ENCODE measurements around the gene NCKAP5. TPM values are rescaled to one million over a fixed set of nuclear protein-coding genes. Genes with fewer than 3 reads are reported as not detected.
A peak's percentile ranks its signal among the peaks of the same experiment; 100 is the strongest.

Gene NCKAP5
- total RNA-seq, 1 experiment from 2014 or later: 6.5 TPM

- no peak for DNase-seq (ENCODE audit: low read depth)
These were observed 415.5 kb downstream of the NCKAP5 start for GRCh38 chr2:133152801-133153200.

GRCh38 chr2:133148187-133148586 is 420.1 kb downstream of the NCKAP5 start:
- no peak for DNase-seq (ENCODE audit: low read depth)

DNA sequence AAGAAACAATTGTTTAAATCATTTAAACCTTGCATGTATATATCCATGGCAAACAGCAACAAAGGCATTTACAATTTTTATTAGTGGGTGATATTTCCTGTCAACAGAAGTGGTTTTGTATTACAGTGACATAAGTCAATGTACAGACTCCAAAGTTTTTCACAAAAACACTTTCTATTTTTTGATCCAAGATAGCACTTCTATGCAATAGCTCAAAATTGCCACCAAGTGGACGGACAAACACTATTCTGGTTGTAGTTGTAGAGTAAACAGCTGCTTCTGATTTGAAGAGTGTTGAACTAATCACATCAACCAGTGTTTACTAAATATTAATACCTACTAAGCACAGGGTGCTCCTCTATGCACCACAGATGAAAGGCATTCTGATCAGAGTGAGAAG is 421.4 kb downstream of the NCKAP5 start:
- DNase-seq (ENCODE audit: low read depth): peak; percentile 34

- peak; percentile 25 for DNase-seq (ENCODE audit: low read depth)
These were observed 424.6 kb downstream of the NCKAP5 start for GRCh38 chr2:133143645-133144044.

DNA sequence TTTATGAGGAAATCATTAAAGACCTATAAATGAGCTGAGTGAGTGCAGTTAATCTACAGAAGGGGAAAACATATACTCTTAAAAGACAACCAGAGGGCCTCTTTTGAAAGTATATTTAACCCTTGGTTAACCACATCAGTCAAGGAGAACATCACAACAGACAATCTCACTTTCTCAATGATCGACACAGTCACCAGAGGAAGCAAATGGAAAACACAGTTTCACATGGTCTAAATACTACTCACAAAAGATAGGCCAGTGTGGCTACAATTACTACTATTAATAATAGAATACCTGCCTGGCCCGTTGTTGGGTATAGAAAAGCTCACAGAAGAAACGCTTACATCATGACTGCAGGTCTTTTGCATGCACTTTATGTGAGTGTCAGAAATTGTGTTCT is 426.2 kb downstream of the NCKAP5 start:
- no peak for DNase-seq (ENCODE audit: low read depth)

GRCh38 chr2:133140620-133141019 is 427.6 kb downstream of the NCKAP5 start:
- no peak for DNase-seq (ENCODE audit: low read depth)

DNA sequence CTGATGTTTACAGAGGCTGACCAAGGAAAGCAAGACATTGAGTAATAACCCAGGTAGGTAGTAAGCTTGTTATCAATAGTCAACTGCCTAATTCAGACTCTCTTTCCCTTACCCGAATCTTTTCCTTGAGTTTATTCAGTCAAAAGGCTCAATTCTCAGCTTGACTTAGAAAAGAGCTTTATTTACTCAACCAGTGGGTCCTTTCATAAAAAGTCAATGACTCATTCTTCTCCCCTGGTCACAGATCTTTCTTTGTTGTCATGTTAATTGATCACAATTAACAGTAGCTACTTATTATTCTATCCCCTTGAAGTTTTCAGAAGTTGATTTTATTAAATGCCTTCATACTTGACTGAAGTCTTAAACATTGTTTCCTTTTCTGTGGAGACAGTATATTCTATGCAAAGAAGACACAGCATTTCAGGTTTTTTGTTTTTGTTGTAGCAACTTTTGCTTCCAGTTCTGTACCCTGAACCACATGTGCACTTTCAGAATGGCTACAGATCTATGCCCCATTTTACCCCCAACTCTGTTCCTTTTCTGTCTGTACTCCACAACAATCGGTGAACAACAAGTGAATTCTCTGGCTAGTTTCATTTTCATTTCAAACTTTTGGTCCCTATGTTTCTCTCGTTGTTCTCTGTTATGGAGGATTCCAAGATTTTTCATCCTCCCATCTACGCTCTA is 428.3 kb downstream of the NCKAP5 start:
- DNase-seq (ENCODE audit: low read depth): peak; percentile 24

- DNase-seq (ENCODE audit: low read depth): no peak
These were observed 429.6 kb downstream of the NCKAP5 start for GRCh38 chr2:133138693-133139092.

- peak; percentile 39 for DNase-seq (ENCODE audit: low read depth)
These were observed 433.1 kb downstream of the NCKAP5 start for GRCh38 chr2:133135035-133135654.

GRCh38 chr2:133130548-133131246 is 437.6 kb downstream of the NCKAP5 start:
- peak; percentile 52 for DNase-seq (ENCODE audit: low read depth)

GRCh38 chr2:133124446-133124845 is 443.8 kb downstream of the NCKAP5 start:
- no peak for DNase-seq (ENCODE audit: low read depth)

GRCh38 chr2:133123904-133124303 is 444.4 kb downstream of the NCKAP5 start:
- no peak for DNase-seq (ENCODE audit: low read depth)

DNA sequence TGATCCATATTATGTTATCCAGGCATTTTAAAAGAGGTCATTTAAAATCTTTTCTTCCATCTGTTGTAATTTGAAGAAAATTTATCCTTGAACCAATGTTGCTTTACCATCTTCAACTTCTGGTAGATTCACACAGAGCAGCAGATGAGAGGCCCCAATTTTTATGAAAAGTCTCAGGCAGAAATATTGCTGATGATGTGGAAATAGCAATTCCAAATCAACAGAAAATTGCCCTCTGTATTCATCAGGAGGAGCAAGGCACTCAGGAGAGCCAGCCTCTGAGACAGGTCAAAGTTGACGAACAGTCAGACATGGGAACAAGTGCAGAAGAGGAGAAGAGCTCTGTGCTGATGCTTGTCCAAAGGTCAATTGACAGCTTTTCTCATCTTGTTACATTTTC is 444.9 kb downstream of the NCKAP5 start:
- no peak for DNase-seq (ENCODE audit: low read depth)

DNA sequence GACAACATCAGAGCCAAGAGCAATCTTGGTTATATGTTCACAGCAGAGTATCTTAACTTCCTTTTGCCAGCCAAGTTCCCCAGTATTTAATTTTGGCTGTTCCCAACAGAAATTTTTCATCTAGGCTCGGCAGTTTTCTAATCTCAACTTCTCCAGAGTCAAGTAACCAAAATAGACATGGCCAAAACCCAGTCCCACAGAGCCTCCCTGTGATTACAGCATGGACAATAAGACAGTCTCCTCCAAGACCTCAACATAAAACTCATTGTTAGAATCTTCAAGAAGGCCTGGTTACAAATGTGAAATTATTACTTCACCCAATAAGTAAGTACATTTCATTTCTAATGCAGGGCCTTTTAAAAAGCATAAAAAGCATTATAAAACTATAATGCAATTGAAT is 445.7 kb downstream of the NCKAP5 start:
- DNase-seq (ENCODE audit: low read depth): no peak

GRCh38 chr2:133120310-133120709 is 448.0 kb downstream of the NCKAP5 start:
- DNase-seq (ENCODE audit: low read depth): no peak

- DNase-seq (ENCODE audit: low read depth): no peak
These were observed 458.1 kb downstream of the NCKAP5 start for GRCh38 chr2:133110201-133110600.

- DNase-seq (ENCODE audit: low read depth): peak; percentile 88
These were observed 458.5 kb downstream of the NCKAP5 start for GRCh38 chr2:133109772-133110171.

DNA sequence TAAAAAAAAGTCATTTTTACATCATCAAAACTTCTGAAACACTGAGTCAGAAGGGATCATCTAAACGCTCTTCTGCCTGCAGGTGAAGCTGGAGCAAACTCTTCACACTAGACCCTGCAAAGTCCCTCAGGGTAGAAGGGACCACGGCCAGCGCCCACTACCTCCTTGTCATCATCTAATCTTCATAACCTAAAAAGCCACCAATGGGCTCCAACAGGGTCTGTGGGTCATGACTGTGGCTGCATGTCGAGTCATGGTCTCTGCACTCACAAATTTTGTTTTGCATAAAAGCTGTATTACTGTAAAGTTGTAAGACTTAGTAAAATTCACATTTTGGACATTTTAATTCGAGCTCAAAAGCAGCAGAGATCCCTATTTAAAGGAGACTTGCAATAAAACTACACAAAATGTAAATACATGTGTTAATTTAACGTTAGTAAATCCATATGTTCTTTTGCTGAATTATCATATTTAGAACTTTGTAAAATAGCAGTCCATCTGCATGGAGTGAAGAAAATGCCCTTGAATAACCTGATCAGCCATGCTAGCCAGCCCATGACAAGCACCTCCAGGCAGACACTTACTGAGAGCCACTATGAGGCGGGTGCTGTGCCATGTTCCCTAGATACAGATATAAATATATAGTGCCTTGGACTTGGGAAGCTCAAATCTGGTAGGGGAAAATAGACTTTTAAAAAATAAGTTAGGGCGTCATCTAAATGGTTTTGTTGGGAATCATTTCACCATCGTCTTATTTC is 461.0 kb downstream of the NCKAP5 start:
- no peak for DNase-seq (ENCODE audit: low read depth)

DNA sequence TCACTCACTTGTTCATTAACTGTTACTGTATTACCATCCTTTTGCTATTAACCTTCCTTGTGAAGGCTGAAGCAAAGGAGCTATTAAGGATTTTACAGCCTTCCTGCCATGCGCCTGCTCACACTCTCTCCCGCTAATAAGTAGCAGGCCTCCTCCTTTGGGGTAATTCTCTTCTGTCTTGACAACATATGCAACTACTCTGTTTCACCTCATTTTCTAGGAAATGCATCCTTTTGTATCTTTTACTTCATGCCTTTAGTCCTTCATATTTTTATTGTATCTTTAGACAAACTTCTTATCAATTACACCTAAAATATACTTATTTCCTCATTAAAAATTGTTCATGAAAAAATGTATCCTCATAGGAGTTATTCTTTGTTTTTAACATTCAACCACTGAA is 463.4 kb downstream of the NCKAP5 start:
- no peak for DNase-seq (ENCODE audit: low read depth)

DNA sequence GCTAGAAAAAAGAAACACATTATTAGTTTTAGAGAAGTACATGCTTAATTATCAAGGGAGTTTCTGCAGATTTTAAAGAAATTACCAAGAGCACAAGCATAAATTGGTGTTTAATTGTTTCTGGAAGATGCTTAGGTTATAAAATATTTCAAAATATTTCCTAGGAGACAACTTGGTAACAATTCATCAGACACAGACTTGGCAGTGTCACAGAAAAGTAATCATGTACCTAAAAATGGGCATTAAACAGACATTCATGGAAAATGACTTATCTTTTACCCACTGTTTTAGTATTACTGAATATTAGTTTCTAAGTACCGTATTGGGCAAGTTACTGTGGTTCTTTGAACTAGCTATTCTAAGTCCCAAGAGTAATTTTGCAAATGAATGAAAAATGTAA is 469.5 kb downstream of the NCKAP5 start:
- no peak for DNase-seq (ENCODE audit: low read depth)

DNA sequence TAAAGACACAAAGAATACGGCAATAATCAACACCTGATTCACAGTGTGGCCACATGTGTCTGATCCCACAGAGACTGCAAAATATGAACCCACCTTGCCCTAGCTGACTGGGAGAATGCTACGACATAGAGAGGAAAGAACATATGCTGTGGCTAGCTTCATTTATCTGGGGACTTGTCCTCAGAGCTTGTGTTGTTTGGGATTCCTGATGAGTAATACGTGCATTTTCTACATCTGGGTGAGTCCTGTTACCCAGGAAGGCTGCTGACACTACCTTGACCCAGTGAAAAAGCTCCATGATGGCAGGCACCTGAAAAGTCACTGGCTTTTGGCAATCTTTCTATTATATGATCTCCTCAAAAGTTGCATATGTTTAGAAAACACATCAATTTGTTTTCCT is 470.6 kb downstream of the NCKAP5 start:
- DNase-seq (ENCODE audit: low read depth): peak; percentile 72

DNA sequence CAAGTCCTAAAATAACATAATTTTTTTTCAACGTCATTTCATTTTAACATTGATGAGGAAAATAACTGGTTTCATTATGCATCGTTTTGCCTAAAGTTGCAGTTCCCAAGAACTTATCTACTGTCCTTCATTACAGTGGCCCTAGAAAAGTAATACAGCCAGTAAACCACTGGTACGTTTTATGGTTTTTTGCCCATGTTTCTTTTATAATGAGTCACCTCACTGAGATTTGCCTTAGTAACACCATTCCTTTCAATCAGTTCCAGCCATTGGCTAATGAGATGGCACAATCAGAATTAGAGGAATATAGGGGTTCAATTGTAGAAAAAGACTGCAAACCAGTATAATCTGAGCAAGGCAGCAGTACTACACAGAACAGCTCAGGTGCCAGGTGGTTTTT is 475.7 kb downstream of the NCKAP5 start:
- DNase-seq (ENCODE audit: low read depth): peak; percentile 65

Measured in M059J (cell line).